ENCODE measurements around the gene GJB2.
"Not testable (repeated sequence)": the region's sequence is repeated elsewhere in the genome, so short reads cannot be mapped to it uniquely, and the experiment has no call there.

Gene GJB2

DNA sequence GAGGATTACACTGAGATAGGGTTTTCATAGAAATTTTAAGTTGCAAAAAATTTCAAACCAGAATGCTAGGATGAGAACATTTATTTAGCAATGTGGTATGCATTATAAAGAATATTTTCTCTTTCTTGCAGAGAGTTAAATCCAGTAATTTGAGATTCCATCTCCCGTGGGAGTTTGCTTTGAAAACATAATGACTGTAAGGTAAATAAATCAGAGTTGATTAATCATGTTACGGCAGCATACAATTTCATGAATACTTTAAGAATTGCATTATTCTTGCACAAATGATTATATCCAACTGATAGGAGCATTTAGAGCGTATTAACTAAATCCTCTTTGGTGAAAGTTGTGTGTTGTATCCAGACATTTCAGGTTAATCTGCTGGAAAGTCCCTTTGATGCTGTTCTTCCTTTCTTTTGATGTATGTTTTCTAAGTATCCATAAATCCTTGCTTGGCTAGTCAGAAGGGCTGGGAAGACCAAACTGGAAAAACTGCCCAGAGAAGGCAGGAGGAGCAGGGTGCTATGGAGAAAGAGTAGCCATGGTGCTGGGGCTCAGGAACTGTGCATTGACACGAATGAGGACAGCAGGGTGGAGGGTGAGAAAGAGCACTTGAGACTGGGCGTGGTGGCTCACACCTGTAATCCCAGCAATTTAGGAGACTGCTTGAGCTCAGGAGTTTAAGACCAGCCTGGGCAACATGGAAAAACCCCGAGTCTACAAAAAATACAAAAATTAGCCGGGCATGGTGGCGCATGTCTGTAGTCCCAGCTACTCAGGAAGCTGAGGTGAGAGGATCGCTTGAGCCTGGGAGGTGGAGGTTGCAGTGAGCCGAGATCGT lies 27.1 kb downstream of the GJB2 start:
- DNase-seq (ENCODE audit: low spot score): no peak

DNA sequence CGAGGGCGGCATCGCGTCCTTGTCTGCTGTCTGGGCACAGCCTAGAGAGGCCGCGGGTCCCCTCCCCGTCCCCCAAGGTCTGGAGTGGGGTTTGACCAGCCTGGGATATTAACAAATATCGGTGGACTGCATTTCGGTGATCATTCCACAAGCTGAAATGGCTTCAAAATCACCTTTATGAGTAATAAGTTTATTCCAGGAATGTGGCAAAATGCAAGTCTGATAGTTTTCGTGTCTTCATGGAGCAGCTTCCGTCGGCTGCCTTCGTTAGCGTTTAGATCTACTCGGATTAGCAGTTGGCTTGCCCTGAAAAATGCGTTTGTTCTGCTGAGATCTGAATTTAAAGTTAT lies 30.8 kb downstream of the GJB2 start:
- no peak for DNase-seq (ENCODE audit: low spot score)

- DNase-seq (ENCODE audit: low spot score): no peak
Measured at GRCh38 chr13:20161275-20161950, 31.3 kb downstream of the GJB2 start.

GRCh38 chr13:20160306-20161274 lies 32.1 kb downstream of the GJB2 start, which contains the start of gene GJA3:
TSS of gene GJA3 (minus strand) at chr13:20161052. CDS start at chr13:20143288, 17,764 bp downstream.
- DNase-seq (ENCODE audit: low spot score): peak; percentile 70

- no peak for DNase-seq (ENCODE audit: low spot score)
Measured at GRCh38 chr13:20159646-20160305, 33.0 kb downstream of the GJB2 start.

- DNase-seq (ENCODE audit: low spot score): no peak
Measured at GRCh38 chr13:20157151-20157796, 35.5 kb downstream of the GJB2 start.

DNA sequence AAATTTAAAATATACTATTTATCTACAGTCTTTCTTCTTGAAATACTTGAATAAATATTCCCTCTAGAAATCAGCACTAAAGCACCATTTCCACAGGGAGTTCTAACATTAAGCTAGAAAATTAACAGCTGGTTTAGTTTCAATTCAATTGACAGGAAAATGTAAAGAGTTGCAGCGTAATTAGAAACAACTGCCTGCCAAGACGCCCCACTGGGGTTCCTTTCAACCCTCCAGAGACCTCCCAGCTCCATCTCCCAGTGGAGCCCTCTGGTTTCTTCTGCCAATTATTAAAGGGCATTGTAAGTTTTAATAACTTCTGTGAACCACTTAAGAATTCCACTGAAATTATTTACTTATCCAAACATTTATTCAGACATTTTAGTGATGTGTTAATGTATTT lies 36.0 kb downstream of the GJB2 start:
- DNase-seq (ENCODE audit: low spot score): no peak

DNA sequence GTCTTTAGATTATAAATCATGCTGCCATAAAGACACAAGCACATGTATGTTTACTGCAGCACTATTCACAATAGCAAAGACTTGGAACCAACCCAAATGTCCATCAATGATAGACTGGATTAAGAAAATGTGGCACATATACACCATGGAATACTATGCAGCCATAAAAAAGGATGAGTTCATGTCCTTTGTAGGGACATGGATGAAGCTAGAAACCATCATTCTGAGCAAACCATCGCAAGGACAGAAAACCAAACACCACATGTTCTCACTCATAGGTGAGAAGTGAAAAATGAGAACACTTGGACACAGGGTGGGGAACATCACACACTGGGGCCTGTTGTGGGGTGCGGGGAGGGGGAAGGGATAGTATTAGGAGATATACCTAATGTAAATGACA lies 39.4 kb downstream of the GJB2 start:
- DNase-seq (ENCODE audit: low spot score): not testable (repeated sequence)

GRCh38 chr13:20151612-20152011 lies 41.1 kb downstream of the GJB2 start:
- DNase-seq (ENCODE audit: low spot score): no peak

DNA sequence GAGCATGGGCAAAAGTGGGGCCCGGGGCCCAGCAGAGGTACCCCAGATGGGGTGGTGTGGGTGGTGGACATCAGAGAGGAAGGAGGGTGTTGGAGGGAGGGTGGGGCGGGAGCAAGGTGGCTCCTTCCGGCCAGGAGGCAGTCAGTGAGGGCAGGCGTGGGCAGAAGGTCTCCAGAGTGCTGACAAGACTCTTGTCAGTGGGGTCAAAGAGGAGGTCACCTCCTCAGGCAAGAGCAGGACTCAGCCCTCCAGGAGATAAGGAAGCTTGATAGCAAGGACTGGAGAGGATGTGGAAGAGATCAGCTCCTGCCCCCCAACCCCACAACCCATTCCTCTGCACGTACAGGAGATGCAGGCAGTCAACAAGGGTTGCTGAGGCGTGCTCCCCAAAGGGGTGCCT lies 41.7 kb downstream of the GJB2 start:
- no peak for DNase-seq (ENCODE audit: low spot score)

DNA sequence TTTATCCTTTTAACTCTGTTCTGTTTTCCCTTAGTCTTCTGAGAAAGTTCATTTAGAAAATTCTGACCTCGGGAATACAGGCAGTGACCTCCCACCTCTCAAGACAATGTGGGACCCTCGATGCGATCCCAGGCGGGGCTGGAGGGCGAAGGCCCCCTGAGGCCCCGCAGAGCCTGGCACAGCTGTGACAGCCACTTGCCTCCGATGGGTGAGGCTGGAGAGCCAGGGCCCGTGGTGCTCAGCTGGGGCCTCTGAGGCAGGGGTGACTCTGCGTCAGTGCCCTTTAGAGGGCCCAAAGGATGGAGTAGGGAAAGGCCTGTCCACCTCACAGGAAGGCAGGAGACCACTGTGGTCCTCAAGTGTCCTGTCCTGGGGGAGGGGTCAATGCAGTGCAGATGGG lies 42.2 kb downstream of the GJB2 start:
- DNase-seq (ENCODE audit: low spot score): no peak

DNA sequence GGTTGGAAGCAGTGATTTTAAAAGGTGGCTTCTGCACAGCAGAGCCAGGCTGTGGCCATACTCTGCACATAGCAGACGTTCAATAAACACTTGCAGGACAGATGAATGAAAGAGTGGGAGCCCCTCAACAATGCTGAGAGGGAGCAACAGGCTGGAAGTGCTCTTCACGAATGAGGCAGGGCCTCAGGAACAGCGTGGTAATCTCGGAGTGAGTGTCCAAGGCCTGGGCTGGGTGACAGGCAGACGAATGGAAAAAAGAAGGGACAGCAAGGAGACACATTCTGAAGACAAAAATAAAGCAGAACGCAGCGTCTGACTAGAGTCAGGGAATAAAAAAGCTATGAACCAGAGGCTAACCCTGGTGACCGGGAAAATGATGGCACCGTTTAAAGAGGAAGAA lies 43.0 kb downstream of the GJB2 start:
- DNase-seq (ENCODE audit: low spot score): no peak

DNA sequence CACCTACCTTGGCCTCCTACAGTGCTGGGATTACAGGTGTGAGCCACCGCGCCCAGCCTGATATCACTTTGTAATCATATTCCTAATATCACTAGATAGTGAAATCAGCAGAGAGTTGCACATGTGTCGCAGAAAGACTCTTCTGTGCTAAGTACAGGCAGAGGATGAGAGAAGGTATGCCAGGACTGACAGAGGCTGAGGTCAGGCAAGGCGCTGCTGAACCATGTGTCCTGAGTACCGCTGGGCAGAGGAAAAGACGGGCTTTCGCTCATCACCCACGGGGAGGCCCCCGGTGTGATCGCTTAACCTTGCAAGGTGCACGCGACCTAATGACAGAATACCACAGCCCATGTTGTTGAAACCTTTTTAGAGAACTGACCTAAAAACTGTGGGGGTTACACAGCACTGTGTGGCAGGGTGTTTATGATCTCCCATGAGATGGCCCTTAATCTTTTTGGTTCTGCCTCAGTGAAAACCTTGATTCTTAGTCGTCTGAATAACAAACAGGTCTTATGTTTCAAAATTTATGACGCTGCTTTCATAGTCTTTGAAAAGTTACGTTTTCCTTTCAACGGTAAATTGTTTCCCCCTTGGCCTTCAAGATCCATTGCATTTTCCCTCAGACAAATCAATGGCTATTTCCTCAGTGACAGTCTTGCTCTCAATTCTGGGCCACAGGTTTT lies 44.1 kb downstream of the GJB2 start:
- DNase-seq (ENCODE audit: low spot score): no peak

GRCh38 chr13:20146381-20146780 lies 46.4 kb downstream of the GJB2 start:
- no peak for DNase-seq (ENCODE audit: low spot score)

GRCh38 chr13:20145521-20145920 lies 47.2 kb downstream of the GJB2 start:
- no peak for DNase-seq (ENCODE audit: low spot score)

GRCh38 chr13:20144141-20144850 lies 48.4 kb downstream of the GJB2 start:
- DNase-seq (ENCODE audit: low spot score): no peak

DNA sequence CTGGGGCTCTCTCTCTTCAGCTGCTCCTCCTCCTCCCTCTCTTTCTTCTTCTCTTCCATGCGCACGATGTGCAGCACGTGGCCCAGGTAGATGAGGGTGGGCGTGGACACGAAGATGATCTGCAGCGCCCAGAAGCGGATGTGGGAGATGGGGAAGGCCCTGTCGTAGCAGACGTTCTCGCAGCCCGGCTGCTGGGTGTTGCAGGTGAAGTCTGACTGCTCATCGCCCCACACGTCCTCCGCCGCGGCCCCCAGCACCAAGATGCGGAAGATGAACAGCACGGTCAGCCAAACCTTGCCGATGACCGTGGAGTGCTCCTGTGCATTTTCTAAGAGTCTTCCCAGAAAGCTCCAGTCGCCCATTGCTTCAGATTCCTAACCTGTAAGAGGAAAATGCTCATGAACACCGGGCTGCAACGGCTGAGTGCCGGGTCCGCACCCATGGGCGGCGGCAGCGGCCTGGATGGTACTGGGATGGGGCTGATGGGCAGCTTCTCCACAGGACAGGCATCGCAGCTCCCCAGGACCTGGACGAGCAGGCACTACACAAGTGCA lies 49.7 kb downstream of the GJB2 start:
- no peak for DNase-seq (ENCODE audit: low spot score)

DNA sequence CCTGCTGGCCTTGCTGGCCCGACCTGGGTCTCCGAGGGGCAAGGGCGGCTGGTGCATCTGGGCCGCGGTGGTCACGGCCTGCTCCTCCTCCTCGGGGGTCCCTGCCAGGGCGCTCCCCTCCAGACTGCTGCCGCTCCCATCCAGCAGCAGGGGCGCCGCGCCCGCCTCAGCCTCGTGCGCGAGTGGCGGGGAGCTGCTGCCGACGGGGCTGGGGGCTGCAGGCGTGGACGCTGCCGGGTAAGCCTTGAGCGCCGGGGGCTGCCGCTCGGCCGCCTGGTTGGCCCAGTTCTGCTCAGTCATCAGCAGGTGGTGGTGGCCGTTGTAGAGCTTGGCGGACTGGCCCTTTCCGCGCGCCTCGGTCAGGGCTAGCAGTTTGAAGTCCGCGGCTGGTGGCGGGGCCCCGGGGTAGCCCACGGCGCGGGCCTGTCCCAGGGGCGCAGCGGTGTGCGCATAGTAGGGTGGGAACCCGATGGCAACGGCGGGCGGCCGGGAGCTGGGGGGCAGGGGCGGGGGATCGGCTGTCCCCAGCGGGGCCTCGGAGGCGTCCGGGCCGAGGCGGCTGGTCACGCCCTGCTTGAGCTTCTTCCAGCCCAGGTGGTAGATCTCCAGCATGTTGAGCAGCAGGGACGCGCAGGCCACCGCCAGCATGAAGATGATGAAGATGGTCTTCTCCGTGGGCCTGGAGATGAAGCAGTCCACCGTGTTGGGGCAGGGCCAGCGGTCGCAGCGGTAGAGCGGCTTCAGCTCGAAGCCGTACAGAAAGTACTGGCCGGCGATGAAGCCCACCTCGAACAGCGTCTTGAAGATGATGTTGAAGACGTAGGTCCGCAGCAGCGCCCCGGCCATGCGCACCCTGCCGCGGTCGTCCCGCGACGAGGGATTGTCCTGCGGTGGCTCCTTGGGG lies 50.5 kb downstream of the GJB2 start:
- DNase-seq (ENCODE audit: low spot score): no peak
